Fibroblast of the aortic adventitia (primary cell): ENCODE measurements around the gene CRIP2. TPM values are rescaled to one million over a fixed set of nuclear protein-coding genes. Genes with fewer than 3 reads are reported as not detected.

Experiments
- DNase-seq: peaks from one replicate; pipeline ENCODE4 v3.0.0-alpha.2; 2010; ENCODE audit warnings: low read depth
- H3K4me3 ChIP-seq: 2 replicates; pipeline ENCODE4 v1.5.1; 2011; ENCODE audit warnings: low read depth, mild to moderate bottlenecking, control low read depth, low read length, moderate library complexity
- CTCF ChIP-seq: IDR thresholded peaks from 2 replicates; pipeline ENCODE4 v1.5.1; 2011; ENCODE audit warnings: mild to moderate bottlenecking, low read length, control low read depth, inconsistent platforms; ENCODE audit not compliant: insufficient read depth
- total RNA-seq: library from RNA; depleted of rRNA; stranded (reverse); fragments of >200 nt; gene quantifications from 2 replicates; pipeline ENCODE4 v1.2.3, GENCODE V29; 2012; ENCODE audit warnings: low replicate concordance

CRIP2 gene
- total RNA-seq, 1 donor, result 54.3 TPM

GRCh38 chr14:105505101-105505500 lies 30.5 kb downstream of the CRIP2 start:
- TF ChIP-seq CTCF, result no peak
- DNase-seq, result no peak
- H3K4me3 ChIP-seq, result no peak overlapping the region

GRCh38 chr14:105507247-105507646 lies 32.6 kb downstream of the CRIP2 start:
- TF ChIP-seq CTCF, result no peak

GRCh38 chr14:105508069-105508468 lies 33.4 kb downstream of the CRIP2 start:
- TF ChIP-seq CTCF, result no peak
- no peak overlapping the region for H3K4me3 ChIP-seq
- DNase-seq, result no peak

More at GRCh38 chr14:105507247-105507646, 32.6 kb downstream of the CRIP2 start:
- H3K4me3 ChIP-seq, result no peak overlapping the region
- DNase-seq, result no peak

GRCh38 chr14:105508601-105509000 lies 34.0 kb downstream of the CRIP2 start:
- DNase-seq, result no peak
- H3K4me3 ChIP-seq, result no peak overlapping the region
- no peak for TF ChIP-seq CTCF

GRCh38 chr14:105517096-105517495 lies 42.5 kb downstream of the CRIP2 start:
- H3K4me3 ChIP-seq, result no peak overlapping the region
- TF ChIP-seq CTCF, result no peak

GRCh38 chr14:105519946-105520698 lies 45.5 kb downstream of the CRIP2 start:
- no peak for DNase-seq
- TF ChIP-seq CTCF, result no peak

More at GRCh38 chr14:105517096-105517495, 42.5 kb downstream of the CRIP2 start:
- DNase-seq, result no peak

GRCh38 chr14:105525326-105525725 lies 50.7 kb downstream of the CRIP2 start:
- no peak overlapping the region for H3K4me3 ChIP-seq
- DNase-seq, result no peak
- TF ChIP-seq CTCF, result no peak

More at GRCh38 chr14:105519946-105520698, 45.5 kb downstream of the CRIP2 start:
- no peak overlapping the region for H3K4me3 ChIP-seq
